HepG2 (cell line): ENCODE measurements around the gene CORO1A. TPM values are rescaled to one million over a fixed set of nuclear protein-coding genes. Genes with fewer than 3 reads are reported as not detected.

ENCODE experiments used
- ARNTL ChIP-seq: sonication (generic); formaldehyde crosslinking; IDR thresholded peaks from 2 replicates; pipeline ENCODE4 v1.4.0; 2020; ENCODE audit warnings: mild to moderate bottlenecking, missing genetic modification reagents
- GABPB1 ChIP-seq: IDR thresholded peaks from 2 replicates; pipeline ENCODE4 v1.6.1; 2016; ENCODE audit warnings: mild to moderate bottlenecking, missing genetic modification reagents, moderate library complexity, missing compliant biosample characterization
- GFI1 ChIP-seq: sonication (generic); formaldehyde crosslinking; IDR thresholded peaks from 2 replicates; pipeline ENCODE4 v1.5.0; 2020; ENCODE audit warnings: missing genetic modification reagents, mild to moderate bottlenecking, borderline replicate concordance
- GZF1 ChIP-seq: sonication (generic); formaldehyde crosslinking; IDR thresholded peaks from 2 replicates; pipeline ENCODE4 v1.5.1; 2020; ENCODE audit warnings: mild to moderate bottlenecking, missing genetic modification reagents
- HNF4A ChIP-seq: sonication (generic); formaldehyde crosslinking; IDR thresholded peaks from 2 replicates; pipeline ENCODE4 v1.4.0; 2020; ENCODE audit warnings: missing genetic modification reagents
- IRF9 ChIP-seq: sonication (generic); formaldehyde crosslinking; IDR thresholded peaks from 2 replicates; pipeline ENCODE4 v1.8.0; 2022; ENCODE audit warnings: missing genetic modification reagents, mild to moderate bottlenecking, borderline replicate concordance
- ISX ChIP-seq: sonication (generic); formaldehyde crosslinking; conservative IDR thresholded peaks from 2 replicates; pipeline ENCODE4 v1.5.0; 2020; ENCODE audit warnings: missing genetic modification reagents
- KMT2B ChIP-seq: IDR thresholded peaks from 2 replicates; pipeline ENCODE4 v1.6.1; 2016; ENCODE audit warnings: missing genetic modification reagents, missing compliant biosample characterization
- MAFF ChIP-seq: IDR thresholded peaks from 2 replicates; pipeline ENCODE4 v1.6.1; 2011; ENCODE audit warnings: low read depth, low read length, improper control_type of control experiment
- NONO ChIP-seq, 2 experiments: fragments of 450-650 bp in 1 of 2; sonication (generic) in 1 of 2; formaldehyde crosslinking in 1 of 2; IDR thresholded peaks in 1 of 2; conservative IDR thresholded peaks in 1 of 2; 2 replicates each; pipeline versions ENCODE4 v1.6.1 to v1.8.0; 2017 to 2022; ENCODE audit warnings: mild to moderate bottlenecking in 1 of 2, missing genetic modification reagents in 1 of 2, moderate library complexity in 1 of 2
- PHF20 ChIP-seq: sonication (generic); formaldehyde crosslinking; IDR thresholded peaks from 2 replicates; pipeline ENCODE4 v1.5.0; 2020; ENCODE audit warnings: mild to moderate bottlenecking, missing genetic modification reagents
- SAFB2 ChIP-seq: sonication (generic); formaldehyde crosslinking; IDR thresholded peaks from 2 replicates; pipeline ENCODE4 v1.5.1; 2020; ENCODE audit warnings: missing genetic modification reagents, low read depth, mild to moderate bottlenecking, borderline replicate concordance
- SIX4 ChIP-seq: sonication (generic); formaldehyde crosslinking; IDR thresholded peaks from 2 replicates; pipeline ENCODE4 v1.4.0; 2020; ENCODE audit warnings: missing genetic modification reagents
- SSRP1 ChIP-seq: IDR thresholded peaks from 2 replicates; pipeline ENCODE4 v1.6.1; 2016; ENCODE audit warnings: control low read depth
- ZNF12 ChIP-seq: sonication (generic); formaldehyde crosslinking; IDR thresholded peaks from 2 replicates; pipeline ENCODE4 v1.5.0; 2020; ENCODE audit warnings: missing genetic modification reagents
- ZNF230 ChIP-seq: sonication (generic); formaldehyde crosslinking; IDR thresholded peaks from 2 replicates; pipeline ENCODE4 v1.4.0; 2020; ENCODE audit warnings: mild to moderate bottlenecking, missing genetic modification reagents
- ZNF232 ChIP-seq: sonication (generic); formaldehyde crosslinking; IDR thresholded peaks from 2 replicates; pipeline ENCODE4 v1.4.0; 2020; ENCODE audit warnings: missing genetic modification reagents, borderline replicate concordance
- ZNF44 ChIP-seq: sonication (generic); formaldehyde crosslinking; IDR thresholded peaks from 2 replicates; pipeline ENCODE4 v1.5.1; 2020; ENCODE audit warnings: mild to moderate bottlenecking, missing genetic modification reagents
- ZNF496 ChIP-seq: sonication (generic); formaldehyde crosslinking; IDR thresholded peaks from 2 replicates; pipeline ENCODE4 v1.8.1; 2023; ENCODE audit warnings: mild to moderate bottlenecking, moderate library complexity, missing genetic modification reagents; ENCODE audit not compliant: insufficient replicate concordance
- ZNF546 ChIP-seq: sonication (generic); formaldehyde crosslinking; conservative IDR thresholded peaks from 2 replicates; pipeline ENCODE4 v1.8.1; 2023; ENCODE audit warnings: mild to moderate bottlenecking, missing genetic modification reagents
- ZNF704 ChIP-seq: sonication (generic); formaldehyde crosslinking; IDR thresholded peaks from 2 replicates; pipeline ENCODE4 v1.8.1; 2023; ENCODE audit warnings: mild to moderate bottlenecking, inconsistent platforms, moderate library complexity, missing genetic modification reagents, borderline replicate concordance
- ZNF768 ChIP-seq: sonication (generic); formaldehyde crosslinking; IDR thresholded peaks from 2 replicates; pipeline ENCODE4 v1.4.0; 2020; ENCODE audit warnings: missing genetic modification reagents
- ZNF776 ChIP-seq: sonication (generic); formaldehyde crosslinking; IDR thresholded peaks from 2 replicates; pipeline ENCODE4 v1.4.0; 2020; ENCODE audit warnings: mild to moderate bottlenecking, missing genetic modification reagents
- polyA plus RNA-seq, 8 experiments: library from polyadenylated mRNA; depleted of rRNA in 3 of 8; stranded (reverse) in 7 of 8; unstranded in 1 of 8; fragments of >200 nt; fragmentation: Illumina TruSeq in 4 of 8; extraction: Trizol in 4 of 8; gene quantifications; 2 replicates each; pipeline versions ENCODE4 v1.2.1 to v1.2.3, GENCODE V29; 2011 to 2016; ENCODE audit warnings: low read depth in 4 of 8, missing spikeins in 1 of 8, mixed read lengths in 1 of 8; ENCODE audit not compliant: insufficient read depth in 1 of 8
- total RNA-seq, 5 experiments: library from RNA; depleted of rRNA; stranded (reverse); fragments of >200 nt; fragmentation: Illumina TruSeq; extraction: Trizol; gene quantifications; 2 replicates each; pipeline ENCODE4 v1.2.3, GENCODE V29; 2016; ENCODE audit warnings: low read depth in 1 of 5
- TF ChIP-seq, protein P1 (sequence below): sonication (generic); formaldehyde crosslinking; IDR thresholded peaks from 2 replicates; pipeline ENCODE4 v1.5.0; 2020; ENCODE audit warnings: mild to moderate bottlenecking, missing genetic modification reagents, moderate library complexity
- TF ChIP-seq, protein P2 (sequence below): sonication (generic); formaldehyde crosslinking; IDR thresholded peaks from 2 replicates; pipeline ENCODE4 v1.4.0; 2020; ENCODE audit warnings: missing genetic modification reagents

Gene CORO1A
- total and polyA plus RNA-seq, 2 of the 13 experiments (the other 11 are each of a cell fraction or from before 2014, with no cell fraction given) = 6.5 to 12.9 TPM

GRCh38 chr16:30186782-30187555 is 3.6 kb downstream of the CORO1A start (continued):
- TF ChIP-seq IRF9 (CRISPR knock-in tag) (peak; percentile 40; the same call in 1 of the 2 replicates), GZF1 (CRISPR knock-in tag) (no peak), MAFF (no peak), SIX4 (no peak), ZNF230 (CRISPR knock-in tag) (0 out of 2 replicates have a peak, but pooled peaks have one; percentile 72), ZNF232 (CRISPR knock-in tag) (no peak), ARNTL (CRISPR knock-in tag) (no peak), ZNF704 (no peak), ZNF546 (CRISPR knock-in tag) (no peak), ZNF776 (CRISPR knock-in tag) (peak; percentile 54; the same call in 1 of the 2 replicates), HNF4A (CRISPR knock-in tag) (peak; percentile 27), ZNF44 (CRISPR knock-in tag) (no peak), ISX (CRISPR knock-in tag) (no peak), ZNF496 (CRISPR knock-in tag) (no peak), PHF20 (CRISPR knock-in tag) (no peak), ZNF12 (no peak), KMT2B (CRISPR knock-in tag) (no peak), SAFB2 (CRISPR knock-in tag) (0 out of 2 replicates have a peak, but pooled peaks have one; percentile 31), SSRP1 (CRISPR knock-in tag) (peak; percentile 84; the same call in 1 of the 2 replicates), NONO (IDR thresholded peaks at IDR 0.05) (no peak), NONO (CRISPR knock-in tag; conservative IDR thresholded peaks at IDR 0.05) (peak; percentile 51; the same call in 1 of the 2 replicates), GFI1 (CRISPR knock-in tag) (no peak), GABPB1 (CRISPR knock-in tag) (peak; percentile 34; the same call in 1 of the 2 replicates), ZNF768 (CRISPR knock-in tag) (peak; percentile 22; the same call in 1 of the 2 replicates)
- TF ChIP-seq, protein P1, sequence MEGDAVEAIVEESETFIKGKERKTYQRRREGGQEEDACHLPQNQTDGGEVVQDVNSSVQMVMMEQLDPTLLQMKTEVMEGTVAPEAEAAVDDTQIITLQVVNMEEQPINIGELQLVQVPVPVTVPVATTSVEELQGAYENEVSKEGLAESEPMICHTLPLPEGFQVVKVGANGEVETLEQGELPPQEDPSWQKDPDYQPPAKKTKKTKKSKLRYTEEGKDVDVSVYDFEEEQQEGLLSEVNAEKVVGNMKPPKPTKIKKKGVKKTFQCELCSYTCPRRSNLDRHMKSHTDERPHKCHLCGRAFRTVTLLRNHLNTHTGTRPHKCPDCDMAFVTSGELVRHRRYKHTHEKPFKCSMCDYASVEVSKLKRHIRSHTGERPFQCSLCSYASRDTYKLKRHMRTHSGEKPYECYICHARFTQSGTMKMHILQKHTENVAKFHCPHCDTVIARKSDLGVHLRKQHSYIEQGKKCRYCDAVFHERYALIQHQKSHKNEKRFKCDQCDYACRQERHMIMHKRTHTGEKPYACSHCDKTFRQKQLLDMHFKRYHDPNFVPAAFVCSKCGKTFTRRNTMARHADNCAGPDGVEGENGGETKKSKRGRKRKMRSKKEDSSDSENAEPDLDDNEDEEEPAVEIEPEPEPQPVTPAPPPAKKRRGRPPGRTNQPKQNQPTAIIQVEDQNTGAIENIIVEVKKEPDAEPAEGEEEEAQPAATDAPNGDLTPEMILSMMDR (CRISPR knock-in tag) = peak; percentile 93
- TF ChIP-seq, protein P2, sequence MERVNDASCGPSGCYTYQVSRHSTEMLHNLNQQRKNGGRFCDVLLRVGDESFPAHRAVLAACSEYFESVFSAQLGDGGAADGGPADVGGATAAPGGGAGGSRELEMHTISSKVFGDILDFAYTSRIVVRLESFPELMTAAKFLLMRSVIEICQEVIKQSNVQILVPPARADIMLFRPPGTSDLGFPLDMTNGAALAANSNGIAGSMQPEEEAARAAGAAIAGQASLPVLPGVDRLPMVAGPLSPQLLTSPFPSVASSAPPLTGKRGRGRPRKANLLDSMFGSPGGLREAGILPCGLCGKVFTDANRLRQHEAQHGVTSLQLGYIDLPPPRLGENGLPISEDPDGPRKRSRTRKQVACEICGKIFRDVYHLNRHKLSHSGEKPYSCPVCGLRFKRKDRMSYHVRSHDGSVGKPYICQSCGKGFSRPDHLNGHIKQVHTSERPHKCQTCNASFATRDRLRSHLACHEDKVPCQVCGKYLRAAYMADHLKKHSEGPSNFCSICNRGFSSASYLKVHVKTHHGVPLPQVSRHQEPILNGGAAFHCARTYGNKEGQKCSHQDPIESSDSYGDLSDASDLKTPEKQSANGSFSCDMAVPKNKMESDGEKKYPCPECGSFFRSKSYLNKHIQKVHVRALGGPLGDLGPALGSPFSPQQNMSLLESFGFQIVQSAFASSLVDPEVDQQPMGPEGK (CRISPR knock-in tag) = peak; percentile 96
